GM15510 (cell line): ENCODE data around the gene COMT.

ENCODE experiments used
- POLR2A ChIP-seq: IDR thresholded peaks from 3 replicates; pipeline ENCODE4 v1.6.1; 2011; ENCODE audit warnings: borderline replicate concordance; ENCODE audit not compliant: insufficient read length; ENCODE audit errors: extremely low read depth

Gene COMT

GRCh38 chr22:19984851-19985811 is 43.6 kb downstream of the COMT start:
- TF ChIP-seq POLR2A = no peak

GRCh38 chr22:19986011-19986409 is 44.4 kb downstream of the COMT start:
- TF ChIP-seq POLR2A = no peak

GRCh38 chr22:19986410-19987341 is 45.1 kb downstream of the COMT start:
- TF ChIP-seq POLR2A = no peak

GRCh38 chr22:19987394-19988306 is 46.1 kb downstream of the COMT start:
- TF ChIP-seq POLR2A = no peak

GRCh38 chr22:19988331-19988808 is 46.8 kb downstream of the COMT start:
- TF ChIP-seq POLR2A = no peak

GRCh38 chr22:19988965-19989724 is 47.6 kb downstream of the COMT start:
- no peak for TF ChIP-seq POLR2A

GRCh38 chr22:19989725-19990067 is 48.1 kb downstream of the COMT start:
- TF ChIP-seq POLR2A = no peak

DNA sequence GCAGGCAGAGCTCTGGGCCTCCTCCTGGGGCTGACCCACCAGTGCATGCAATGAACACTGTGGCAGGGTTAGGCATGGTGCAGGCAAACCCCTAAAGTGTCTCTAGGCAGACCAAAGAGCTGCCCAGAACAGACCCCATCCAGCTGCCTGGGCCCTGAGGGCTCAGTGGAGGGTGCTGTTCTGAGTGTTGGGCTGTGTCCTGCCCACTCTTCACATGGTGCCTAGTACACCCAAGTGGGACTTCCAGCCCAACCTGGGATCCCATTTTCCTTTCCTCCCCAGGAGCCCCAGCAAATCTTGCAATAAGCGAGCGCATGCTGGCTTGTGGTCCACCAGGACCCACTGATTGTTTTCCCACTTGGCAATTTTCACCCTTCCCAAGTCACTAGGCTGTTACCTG is 48.6 kb downstream of the COMT start:
- TF ChIP-seq POLR2A = no peak

- TF ChIP-seq POLR2A = no peak
These were observed 49.2 kb downstream of the COMT start for GRCh38 chr22:19990609-19991394.

DNA sequence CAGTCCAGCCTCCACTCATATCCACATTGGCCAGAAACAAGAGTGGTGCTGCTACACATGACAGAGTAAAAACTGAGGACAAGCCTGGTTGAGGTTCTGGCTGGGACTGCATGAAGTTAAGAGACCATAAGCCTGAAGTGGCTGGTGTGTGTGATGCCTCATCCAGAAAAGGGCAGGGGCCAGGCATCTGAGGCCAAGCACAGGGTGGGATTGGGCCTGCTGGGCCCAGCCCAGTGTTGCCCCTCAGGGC is 49.7 kb downstream of the COMT start:
- no peak for TF ChIP-seq POLR2A

- no peak for TF ChIP-seq POLR2A
These were observed 50.3 kb downstream of the COMT start for GRCh38 chr22:19991645-19992451.

DNA sequence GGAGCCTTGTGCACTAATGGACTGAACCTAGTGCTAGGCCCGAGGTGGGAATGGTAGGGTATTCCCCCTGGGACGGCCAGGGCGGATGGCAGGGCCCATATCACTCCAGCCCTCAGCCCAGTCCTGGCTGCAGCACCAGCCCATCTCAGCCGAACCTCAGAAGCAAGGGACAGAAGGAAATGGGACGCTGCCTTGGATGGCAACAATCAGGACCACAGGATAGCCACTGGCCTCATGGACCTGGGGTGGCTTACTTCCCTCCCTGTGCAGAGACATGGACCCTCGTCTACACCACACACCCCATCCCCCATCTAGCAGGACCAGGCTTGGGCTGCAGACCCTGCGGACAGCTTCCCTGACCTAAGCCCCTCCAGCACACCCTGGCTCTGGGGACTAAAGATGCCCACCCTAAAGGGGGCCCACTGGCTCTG is 50.9 kb downstream of the COMT start:
- no peak for TF ChIP-seq POLR2A
